Right lung (tissue), 5 donors: ENCODE data around the gene SPTLC1. TPM values are rescaled to one million over a fixed set of nuclear protein-coding genes. Genes with fewer than 3 reads are reported as not detected.

Experiments used
- DNase-seq, 2 donors: peaks; one replicate each; pipeline ENCODE4 v3.0.0-alpha.2; 2013
- polyA plus RNA-seq, 5 donors: library from polyadenylated mRNA; unstranded; fragments of 120-200 nt; gene quantifications; one replicate each; pipeline versions ENCODE4 v1.2.1 to v1.2.3, GENCODE V29; 2013; ENCODE audit warnings: inconsistent platforms in 1 of 5, low replicate concordance in 1 of 5; ENCODE audit not compliant: insufficient read length in 5 of 5, insufficient read depth in 1 of 5

The SPTLC1 gene
- polyA plus RNA-seq, 5 donors, result 77.2 to 100 (median 92.9) TPM

DNA sequence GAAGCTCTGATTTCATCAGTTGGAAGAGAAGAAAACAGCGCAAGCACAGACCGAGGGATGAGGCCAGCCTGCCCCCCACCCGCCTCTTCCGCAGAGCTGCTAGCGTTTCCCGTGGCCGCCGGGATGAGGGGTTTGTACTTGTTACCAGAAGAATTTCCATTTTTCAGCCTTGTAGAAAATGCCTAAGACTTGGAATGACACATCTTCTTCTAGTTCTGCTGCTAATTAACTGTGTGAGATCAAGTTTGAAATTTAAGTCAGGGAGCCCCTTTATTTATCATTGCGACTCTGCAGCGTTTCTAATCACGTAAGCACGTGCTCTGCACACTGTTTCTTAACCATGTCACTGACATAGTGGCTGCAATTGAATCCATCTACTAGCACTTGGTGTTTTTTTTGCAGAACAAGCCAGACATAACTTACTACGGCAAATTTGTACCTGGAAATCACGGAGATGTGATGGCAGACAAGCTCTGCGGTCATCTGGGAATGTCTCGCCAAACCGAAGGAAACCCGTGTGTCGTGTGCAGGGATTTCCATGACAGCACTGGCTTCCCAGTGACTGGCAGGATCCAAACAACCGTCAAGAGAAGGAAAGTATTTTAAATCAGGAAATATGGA is 123.4 kb downstream of the SPTLC1 start:
- peak; percentile 4 to 17 for DNase-seq

DNA sequence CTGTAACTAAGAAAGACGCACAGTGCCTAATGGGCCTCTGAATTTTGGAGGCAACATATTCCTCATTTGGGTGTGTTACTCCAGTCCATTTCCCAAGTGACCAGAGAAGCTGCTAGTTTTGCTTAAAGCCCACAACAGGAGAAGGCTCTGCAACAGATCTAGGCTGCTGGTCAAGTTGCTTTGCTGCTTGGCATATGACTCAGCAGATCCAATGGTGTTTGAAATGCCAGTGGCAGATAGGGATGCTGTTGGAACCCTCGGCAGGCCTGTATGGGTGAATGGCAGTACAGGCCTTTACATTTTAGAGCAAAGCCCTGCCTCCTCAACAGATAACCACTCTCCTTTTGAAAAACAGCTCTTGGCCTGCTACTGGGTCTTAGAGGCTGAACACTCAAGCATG is 129.0 kb downstream of the SPTLC1 start:
- DNase-seq, result no peak

DNA sequence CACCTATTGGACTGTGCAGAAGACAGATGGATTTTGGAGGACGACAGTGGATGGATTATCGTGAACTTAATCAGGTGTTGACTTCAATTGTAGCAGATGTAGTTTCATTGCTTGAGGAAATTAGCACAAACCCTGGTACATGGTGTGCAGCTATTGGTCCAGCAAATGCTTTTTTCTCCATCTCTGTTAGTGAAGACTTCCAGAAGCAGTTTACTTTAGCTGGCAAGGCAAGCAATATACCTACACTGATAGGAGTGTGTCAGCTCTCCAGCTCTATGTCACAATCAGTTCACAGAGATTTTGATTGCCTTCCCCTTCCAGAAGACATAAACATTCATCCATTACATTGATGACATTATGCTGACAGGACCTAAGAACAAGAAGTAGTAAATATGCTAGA is 129.5 kb downstream of the SPTLC1 start:
- DNase-seq, result no peak

Other genes with a start within 250 kb of the SPTLC1 start
- gene ROR2, start 165.2 kb downstream of the SPTLC1 start, polyA plus RNA-seq, result 10 to 100 TPM; 24.4 to 33.5 (median 29.7) TPM
- 10 to 100 TPM; 71.8 to 92.2 (median 85.6) TPM for gene IARS1, start 178.3 kb upstream of the SPTLC1 start, polyA plus RNA-seq
- 10 to 100 TPM; 40.5 to 61.8 (median 57.9) TPM for gene NOL8, start 209.9 kb upstream of the SPTLC1 start, polyA plus RNA-seq
- gene CENPP, start 210.5 kb upstream of the SPTLC1 start, polyA plus RNA-seq, result 1 to 10 TPM; 3.5 to 7.0 (median 5.9) TPM